ENCODE measurements around the gene SRGAP1.
A peak's percentile ranks its signal among the peaks of the same experiment; 100 is the strongest.
"Not testable (repeated sequence)": the region's sequence is repeated elsewhere in the genome, so short reads cannot be mapped to it uniquely, and the experiment has no call there.

The SRGAP1 gene

GRCh38 chr12:64008596-64008995 is 164.1 kb downstream of the SRGAP1 start:
- no peak for DNase-seq

- DNase-seq: no peak
These were observed 165.0 kb downstream of the SRGAP1 start for GRCh38 chr12:64009321-64010068.

- DNase-seq: no peak
These were observed 165.7 kb downstream of the SRGAP1 start for GRCh38 chr12:64010069-64010686.

- no peak for DNase-seq
These were observed 172.0 kb downstream of the SRGAP1 start for GRCh38 chr12:64016521-64016920.

GRCh38 chr12:64018116-64018515 is 173.6 kb downstream of the SRGAP1 start:
- not testable (repeated sequence) for DNase-seq

GRCh38 chr12:64018524-64018923 is 174.0 kb downstream of the SRGAP1 start:
- DNase-seq: no peak

GRCh38 chr12:64019101-64019500 is 174.6 kb downstream of the SRGAP1 start:
- no peak for DNase-seq

GRCh38 chr12:64019654-64020053 is 175.2 kb downstream of the SRGAP1 start:
- DNase-seq: no peak

- DNase-seq: no peak
These were observed 180.9 kb downstream of the SRGAP1 start for GRCh38 chr12:64025174-64025958.

- no peak for DNase-seq
These were observed 182.8 kb downstream of the SRGAP1 start for GRCh38 chr12:64027311-64027710.

GRCh38 chr12:64028541-64028940 is 184.0 kb downstream of the SRGAP1 start:
- no peak for DNase-seq

GRCh38 chr12:64029013-64029857 is 184.7 kb downstream of the SRGAP1 start:
- no peak for DNase-seq

- DNase-seq: no peak
These were observed 185.7 kb downstream of the SRGAP1 start for GRCh38 chr12:64030155-64030554.

- DNase-seq: not testable (repeated sequence)
These were observed 189.6 kb downstream of the SRGAP1 start for GRCh38 chr12:64034056-64034455.

GRCh38 chr12:64034901-64035576 is 190.5 kb downstream of the SRGAP1 start:
- DNase-seq: no peak

GRCh38 chr12:64036414-64036813 is 191.9 kb downstream of the SRGAP1 start:
- no peak for DNase-seq

- DNase-seq: peak; percentile 48
These were observed 194.9 kb downstream of the SRGAP1 start for GRCh38 chr12:64039281-64039871.

GRCh38 chr12:64042911-64043310 is 198.4 kb downstream of the SRGAP1 start:
- no peak for DNase-seq

- DNase-seq: no peak
These were observed 199.7 kb downstream of the SRGAP1 start for GRCh38 chr12:64044191-64044590.

- DNase-seq: no peak
These were observed 206.6 kb downstream of the SRGAP1 start for GRCh38 chr12:64051057-64051456.

- DNase-seq: no peak
These were observed 208.6 kb downstream of the SRGAP1 start for GRCh38 chr12:64053117-64053516.

All from right kidney (tissue), 1 donor.